Epithelial cell of esophagus (primary cell): ENCODE measurements around the gene ANKHD1.

Experiments used
- DNase-seq: peaks from one replicate; pipeline ENCODE4 v3.0.0; 2010; ENCODE audit warnings: low read depth
- H3K4me3 ChIP-seq: 2 replicates; pipeline ENCODE4 v1.5.1; 2011; ENCODE audit warnings: mild to moderate bottlenecking, low read length, control low read depth
- CTCF ChIP-seq: IDR thresholded peaks from 2 replicates; pipeline ENCODE4 v1.5.1; 2011; ENCODE audit warnings: low read depth, mild to moderate bottlenecking, low read length, control low read depth, inconsistent platforms; ENCODE audit not compliant: insufficient read depth; ENCODE audit errors: missing control alignments

Gene ANKHD1

GRCh38 chr5:140488914-140489313 is 87.3 kb downstream of the ANKHD1 start:
- TF ChIP-seq CTCF: no peak
- DNase-seq: no peak
- no peak overlapping the region for H3K4me3 ChIP-seq

- no peak for TF ChIP-seq CTCF
- H3K4me3 ChIP-seq: no peak overlapping the region
- DNase-seq: no peak
Measured at GRCh38 chr5:140497897-140498296, 96.3 kb downstream of the ANKHD1 start.

- TF ChIP-seq CTCF: no peak
- no peak for DNase-seq
- H3K4me3 ChIP-seq: no peak overlapping the region
Measured at GRCh38 chr5:140498591-140498990, 97.0 kb downstream of the ANKHD1 start.

- no peak for DNase-seq
- TF ChIP-seq CTCF: no peak
- no peak overlapping the region for H3K4me3 ChIP-seq
Measured at GRCh38 chr5:140502834-140503233, 101.2 kb downstream of the ANKHD1 start.

GRCh38 chr5:140509898-140510297 is 108.3 kb downstream of the ANKHD1 start:
- no peak overlapping the region for H3K4me3 ChIP-seq
- DNase-seq: no peak
- TF ChIP-seq CTCF: no peak

GRCh38 chr5:140513124-140513523 is 111.5 kb downstream of the ANKHD1 start:
- no peak overlapping the region for H3K4me3 ChIP-seq
- no peak for TF ChIP-seq CTCF
- DNase-seq: no peak

- DNase-seq: no peak
- no peak overlapping the region for H3K4me3 ChIP-seq
- TF ChIP-seq CTCF: no peak
Measured at GRCh38 chr5:140524003-140524402, 122.4 kb downstream of the ANKHD1 start.
